HG03196 (cell line): Measurements from ENCODE around the gene SOS2.
A peak's percentile ranks its signal among the peaks of the same experiment; 100 is the strongest.

Experiments
- ATAC-seq: cut with Tn5 transposase; IDR thresholded peaks from one replicate; pipeline ENCODE4 v1.9.1; 2021; ENCODE audit not compliant: unreplicated experiment

SOS2 gene

GRCh38 chr14:50116966-50117365, 114.4 kb downstream of the SOS2 start:
- no peak for ATAC-seq

DNA sequence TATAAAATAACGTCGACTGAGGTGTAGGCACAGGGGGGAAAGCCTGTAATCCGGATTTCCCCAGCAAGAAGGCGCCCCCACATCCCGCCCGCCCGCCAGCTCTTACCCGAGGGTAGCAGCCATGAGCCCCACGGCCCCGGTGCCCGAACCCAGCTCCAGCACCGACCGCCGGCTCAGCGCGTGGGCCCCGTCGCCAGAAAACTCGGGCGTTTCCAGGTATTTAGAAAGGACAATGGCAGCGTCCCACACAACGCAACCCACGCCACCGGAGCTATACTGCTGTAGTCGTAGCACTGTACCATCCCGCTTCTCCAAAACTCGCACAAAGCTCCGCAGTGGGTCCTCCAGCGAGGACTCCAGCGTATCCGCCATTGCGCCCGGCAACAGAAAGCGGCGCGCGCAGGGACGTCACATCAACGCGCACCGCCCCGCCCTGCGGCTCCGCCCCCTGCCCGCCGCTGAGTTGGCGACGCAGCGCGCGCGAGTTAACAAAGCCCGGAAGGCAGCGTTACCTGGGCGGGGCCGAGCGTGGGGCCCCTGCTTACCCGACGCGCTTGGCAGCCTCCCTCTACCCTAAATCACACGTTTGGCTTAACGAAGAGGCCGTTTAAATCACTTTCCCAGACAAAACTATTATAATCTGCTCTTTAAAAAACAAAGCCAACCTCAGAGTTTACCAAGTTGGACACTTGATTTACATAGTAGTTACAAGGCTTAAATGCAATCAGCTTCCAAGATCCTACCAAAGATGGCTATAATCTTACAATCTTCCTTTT, 115.0 kb downstream of the SOS2 start, which contains the start of gene VCPKMT:
Gene VCPKMT (minus strand): TSS at position 392 of the 776 bp plus-strand sequence. CDS start 20 bp downstream, at position 372.
- peak; percentile 91 for ATAC-seq

DNA sequence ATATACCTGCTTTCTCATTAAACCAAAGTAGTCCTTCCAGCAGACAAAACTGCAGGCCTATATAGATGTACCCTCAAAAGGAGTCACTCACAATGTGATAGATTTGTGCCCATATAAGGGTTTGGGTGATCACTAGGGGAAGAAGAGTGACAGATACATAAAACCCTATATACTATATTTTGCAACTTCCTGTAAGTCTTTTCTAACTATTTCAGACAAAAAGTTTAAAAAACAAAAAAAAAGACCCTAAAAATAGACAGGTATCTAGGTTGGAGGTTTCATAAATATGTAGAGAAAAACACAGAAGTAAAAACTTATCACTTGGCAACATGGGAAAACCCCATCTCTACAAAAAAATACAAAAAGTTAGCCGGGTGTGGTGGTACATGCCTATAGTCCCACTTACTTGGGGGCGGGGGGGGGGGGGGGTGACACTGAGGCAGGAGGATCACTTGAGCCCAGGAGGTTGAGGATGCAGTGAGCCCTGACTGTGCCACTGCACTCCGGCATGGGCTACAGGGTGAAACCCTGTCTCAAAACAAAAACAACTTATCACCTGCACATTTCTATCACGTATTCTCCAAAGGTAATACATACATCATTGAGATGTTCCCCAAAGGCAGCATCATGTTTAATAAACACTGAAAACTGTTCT, 117.9 kb downstream of the SOS2 start:
- no peak for ATAC-seq

DNA sequence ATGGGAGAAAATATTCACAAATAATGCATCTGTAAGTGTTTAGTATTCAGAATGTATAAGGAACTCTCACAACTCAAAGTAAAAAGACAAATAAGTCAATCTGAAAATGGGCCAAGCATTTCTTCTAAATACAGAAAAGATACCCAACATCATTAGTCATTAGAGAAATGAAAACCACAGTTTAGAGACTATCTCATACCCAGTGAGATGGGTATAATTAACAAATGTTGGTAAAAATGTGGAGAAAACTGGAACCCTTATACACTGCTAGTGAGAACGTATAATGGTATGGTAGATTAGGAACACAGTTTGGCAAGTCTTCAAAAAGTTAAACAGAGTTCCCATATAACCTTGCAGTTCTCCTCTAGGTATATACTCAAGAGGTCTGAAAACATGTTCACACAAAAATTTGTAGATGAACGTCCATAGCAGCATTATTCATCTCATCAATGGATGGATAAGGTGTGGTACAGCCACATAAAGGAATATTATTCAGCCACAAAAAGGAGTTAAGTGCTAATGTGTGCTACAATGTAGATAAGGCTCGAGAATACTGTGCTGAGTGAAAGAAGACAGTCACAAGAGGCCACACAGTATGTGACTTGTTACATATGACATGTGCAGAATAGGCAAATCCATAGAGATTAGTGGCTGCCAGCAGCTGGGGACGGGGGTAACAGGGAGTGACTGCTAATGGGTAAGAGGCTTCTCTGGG, 120.9 kb downstream of the SOS2 start:
- no peak for ATAC-seq

DNA sequence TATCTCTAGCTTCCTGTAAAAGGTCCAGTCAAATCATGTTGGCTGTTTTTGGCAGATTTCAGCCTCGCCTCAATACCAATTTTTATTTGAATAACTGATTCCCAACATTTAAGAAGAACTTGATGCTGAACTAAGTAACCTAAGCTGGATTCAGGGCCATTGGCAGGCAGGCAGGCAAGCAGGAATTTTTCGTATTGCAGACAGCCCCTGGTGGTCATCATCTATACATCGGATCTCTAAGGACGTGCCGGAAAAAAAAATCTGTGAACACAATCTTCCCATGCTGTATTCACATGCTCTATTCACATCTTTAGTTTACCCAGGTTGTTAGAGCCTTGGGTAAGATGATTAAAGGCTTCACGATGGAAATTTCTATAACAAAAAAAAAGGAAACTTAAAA, 122.0 kb downstream of the SOS2 start:
- no peak for ATAC-seq

DNA sequence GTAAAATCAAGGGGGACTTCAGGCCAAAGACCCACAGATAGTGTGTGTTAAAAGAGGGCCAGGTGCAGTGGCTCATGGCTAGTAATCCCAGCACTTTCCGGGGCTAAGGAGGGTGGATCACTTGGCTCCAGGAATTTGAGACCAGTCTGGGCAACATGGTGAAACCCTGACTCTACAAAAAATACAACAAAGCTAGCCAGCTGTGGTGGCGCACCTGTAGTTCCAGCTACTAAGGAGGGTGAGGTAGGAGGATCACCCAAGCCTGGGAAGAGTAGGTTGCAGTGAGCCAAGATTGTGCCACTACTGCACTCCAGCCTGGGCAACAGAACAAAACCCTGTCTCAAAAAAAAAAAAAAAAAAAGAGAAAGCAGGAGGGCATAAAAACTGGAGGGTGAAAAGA, 123.5 kb downstream of the SOS2 start:
- ATAC-seq, result no peak

- ATAC-seq, result no peak
Observed at GRCh38 chr14:50106178-50106577, 125.2 kb downstream of the SOS2 start.

- ATAC-seq, result no peak
Observed at GRCh38 chr14:50103558-50103957, 127.8 kb downstream of the SOS2 start.

DNA sequence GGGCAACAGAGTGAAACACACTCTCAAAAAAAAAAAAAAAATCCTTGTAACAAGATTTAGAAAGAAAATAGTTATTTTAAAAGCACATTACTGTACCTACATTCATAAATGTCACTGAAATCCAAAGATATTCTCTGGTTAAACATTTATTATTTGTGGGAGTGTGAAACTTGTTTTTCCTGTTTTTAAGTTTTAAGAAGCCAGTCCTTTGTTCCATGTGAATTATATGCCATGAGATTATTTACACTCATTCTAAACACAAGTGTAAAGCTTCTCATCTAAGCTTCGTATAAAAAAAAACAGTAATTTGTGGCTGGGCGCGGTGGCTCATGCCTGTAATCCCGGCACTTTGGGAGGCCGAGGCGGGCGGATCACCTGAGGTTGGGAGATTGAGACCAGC, 130.0 kb downstream of the SOS2 start:
- ATAC-seq, result no peak

DNA sequence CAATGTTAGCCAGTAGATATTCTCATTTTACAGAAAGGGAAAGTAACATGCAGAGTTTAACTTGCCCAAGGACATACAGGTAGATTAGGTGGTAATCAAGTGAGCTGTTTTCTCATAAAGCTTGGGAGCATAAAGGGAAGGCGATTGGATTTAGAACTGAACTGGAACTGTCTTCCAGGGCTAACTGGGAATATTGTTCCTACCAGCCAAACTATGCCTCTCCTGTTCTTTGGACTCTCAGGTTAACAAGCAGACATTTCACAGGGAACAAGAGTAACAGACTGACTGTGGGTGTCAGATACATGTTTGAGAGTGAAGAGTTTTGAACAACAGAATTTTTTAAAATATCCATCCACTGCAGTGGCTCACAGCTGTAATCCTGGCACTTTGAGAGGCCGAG, 130.6 kb downstream of the SOS2 start:
- ATAC-seq, result no peak

GRCh38 chr14:50099335-50099734, 132.0 kb downstream of the SOS2 start:
- ATAC-seq, result no peak

DNA sequence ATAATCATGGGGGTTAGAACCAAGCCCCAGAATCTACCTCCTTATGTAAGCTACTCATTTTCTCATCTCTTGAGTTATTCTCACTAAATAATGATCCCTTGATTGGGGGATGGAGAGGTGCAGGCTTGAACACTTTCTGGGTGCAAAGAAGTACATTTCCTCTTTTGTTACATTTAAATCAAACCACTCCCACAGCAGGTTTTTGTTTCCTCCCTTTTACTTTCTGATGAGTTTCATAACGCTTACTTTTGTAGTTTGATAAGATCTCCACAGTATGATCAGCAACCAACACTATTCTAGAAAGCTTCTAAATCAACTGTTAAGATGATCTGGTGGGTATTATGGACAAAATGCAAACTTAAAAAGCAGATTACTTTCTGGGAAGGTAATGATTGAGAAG, 135.5 kb downstream of the SOS2 start:
- no peak for ATAC-seq

DNA sequence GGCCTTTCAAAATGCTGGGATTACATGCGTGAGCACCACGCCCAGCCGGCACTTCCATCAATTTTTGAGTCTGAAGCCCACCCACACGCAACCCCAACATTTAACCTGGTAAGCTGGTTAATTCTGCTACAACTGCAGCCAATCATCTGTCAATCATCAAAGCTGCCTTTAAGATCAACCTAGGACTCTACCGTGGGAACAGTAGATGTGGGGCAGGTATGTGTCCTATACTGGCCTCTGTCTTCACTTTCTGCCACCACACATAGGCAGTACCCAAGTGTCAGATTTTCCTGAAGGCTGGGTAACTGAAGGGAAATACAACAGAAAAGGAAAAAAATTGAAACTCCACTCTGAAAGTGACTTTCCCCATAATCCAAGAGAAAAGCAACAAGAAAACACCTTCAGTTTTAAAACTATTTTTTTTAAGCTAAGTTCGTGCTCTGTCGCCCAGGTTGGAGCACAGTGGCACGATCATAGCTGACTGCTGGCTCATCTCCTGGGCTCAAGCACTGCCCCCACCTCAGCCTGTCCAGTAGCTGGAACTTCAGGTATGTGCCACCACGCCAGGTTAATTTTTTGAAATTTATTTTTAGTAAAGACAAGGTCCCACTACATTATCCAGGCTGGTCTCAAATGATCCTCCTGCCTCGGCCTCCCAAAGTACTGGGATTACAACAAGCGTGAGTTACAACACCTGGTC, 137.2 kb downstream of the SOS2 start:
- ATAC-seq, result no peak

DNA sequence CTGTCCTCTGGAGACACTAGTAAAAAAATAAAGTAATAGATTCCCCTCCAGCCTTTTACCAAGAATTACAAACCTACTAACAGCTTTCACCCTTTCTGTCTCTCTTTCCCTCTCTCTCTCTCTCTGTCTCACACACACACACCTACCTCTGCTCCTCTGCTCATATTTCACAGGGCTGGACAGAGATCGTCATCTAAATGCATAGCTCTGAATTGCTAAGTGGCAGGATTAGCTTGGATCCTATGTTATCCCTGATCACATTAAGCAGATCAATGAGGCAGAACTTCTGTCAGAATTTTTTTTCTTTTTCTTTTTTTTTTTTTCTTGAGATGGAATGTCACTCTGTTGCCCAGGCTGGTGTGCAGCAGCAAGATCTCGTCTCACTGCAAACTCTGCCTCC, 137.9 kb downstream of the SOS2 start:
- no peak for ATAC-seq

DNA sequence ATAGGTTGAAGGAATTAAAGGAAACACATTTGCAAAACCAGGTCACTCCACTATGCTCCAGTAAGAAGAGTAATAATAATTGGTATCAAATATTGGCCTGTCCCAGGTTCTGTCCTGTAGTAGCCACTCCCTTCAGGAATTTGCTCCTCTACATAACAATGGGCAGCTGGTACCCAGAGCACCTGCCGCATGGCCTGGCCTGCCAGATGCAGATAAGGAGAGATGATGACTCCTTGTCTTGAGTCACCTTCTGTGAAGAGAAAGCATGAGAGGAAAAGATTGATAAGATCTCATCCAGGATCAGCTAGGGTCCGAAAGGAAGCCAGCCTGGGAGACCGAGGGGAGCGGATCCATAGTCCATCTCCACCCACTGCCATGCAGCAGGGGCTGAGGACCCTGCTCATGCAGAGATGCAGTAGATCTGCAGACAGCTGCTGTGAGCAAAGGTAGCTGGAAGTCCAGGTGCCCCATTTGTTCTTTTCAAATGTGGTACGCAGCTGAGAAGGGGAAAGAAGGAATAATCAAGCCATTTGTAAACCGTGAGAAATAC, 139.3 kb downstream of the SOS2 start:
- no peak for ATAC-seq

GRCh38 chr14:50091240-50091913, 140.0 kb downstream of the SOS2 start:
- no peak for ATAC-seq

- ATAC-seq, result no peak
Observed at GRCh38 chr14:50089208-50089607, 142.2 kb downstream of the SOS2 start.

DNA sequence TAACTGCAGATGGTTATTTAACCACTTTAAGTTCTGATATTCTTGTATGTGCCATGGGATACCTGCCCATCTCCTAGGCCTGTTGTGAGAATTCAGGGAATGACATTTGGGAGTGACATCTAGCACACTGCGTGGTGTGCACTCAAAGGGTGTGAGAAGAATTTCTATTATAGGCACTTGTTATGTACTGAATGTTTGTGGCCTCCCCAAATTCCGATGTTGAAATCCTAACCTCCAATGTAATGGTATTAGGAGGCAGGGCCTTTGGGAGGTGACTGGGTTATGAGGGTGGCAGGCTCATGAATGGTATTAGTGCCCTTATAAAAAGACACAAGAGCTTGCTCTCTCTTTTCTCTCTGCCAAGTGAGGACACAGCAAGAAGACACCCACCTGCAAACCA, 142.6 kb downstream of the SOS2 start:
- no peak for ATAC-seq

GRCh38 chr14:50088117-50088515, 143.3 kb downstream of the SOS2 start:
- ATAC-seq, result no peak

DNA sequence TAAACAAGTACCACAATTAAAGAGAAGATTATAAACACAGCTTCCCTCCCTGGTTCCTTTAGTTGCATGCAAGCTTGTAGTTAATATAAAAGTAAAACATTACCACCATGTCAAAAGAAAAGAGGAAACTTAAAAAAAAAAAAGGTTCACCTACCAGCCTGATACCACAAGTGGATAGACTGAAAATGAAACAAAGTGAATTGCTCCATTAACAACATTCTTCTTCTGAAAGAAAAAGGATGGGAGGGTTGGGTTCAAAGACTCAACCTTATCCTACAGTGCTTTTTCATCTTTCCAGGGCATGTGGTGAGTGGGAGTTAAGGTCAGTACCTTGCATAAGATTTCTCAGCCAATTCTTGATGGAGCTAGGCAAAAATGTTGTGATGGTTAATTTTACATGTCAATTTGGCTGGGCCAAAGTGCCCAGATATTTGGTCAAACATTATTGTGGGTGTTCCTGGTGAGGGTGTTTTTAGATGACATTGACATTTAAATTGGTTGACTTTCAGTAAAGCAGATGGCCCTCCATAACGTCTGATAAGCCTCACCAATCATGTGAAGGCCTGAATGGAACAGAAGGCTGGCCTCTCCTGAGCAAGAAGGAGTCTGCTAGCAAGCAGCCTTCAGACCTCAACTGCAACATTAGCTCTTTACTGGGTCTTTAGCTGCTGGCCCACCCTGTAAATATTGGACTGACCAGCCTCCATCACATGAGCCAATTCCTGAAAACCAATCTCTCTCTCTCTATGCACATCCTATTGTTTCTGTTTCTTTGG, 143.8 kb downstream of the SOS2 start:
- ATAC-seq, result no peak
